Testis (tissue), 3 donors: ENCODE measurements around the gene SUFU. TPM values are rescaled to one million over a fixed set of nuclear protein-coding genes. Genes with fewer than 3 reads are reported as not detected.

Experiments used
- DNase-seq: peaks from one replicate; pipeline ENCODE4 v3.0.0-alpha.2; 2019
- H3K27ac ChIP-seq, 2 donors: fragments of 200-600 bp; sonication (generic); one replicate each; pipeline ENCODE4 v1.5.1; 2019
- H3K27me3 ChIP-seq: fragments of 200-600 bp; sonication (generic); one replicate; pipeline ENCODE4 v1.5.1; 2019
- H3K36me3 ChIP-seq: fragments of 200-600 bp; sonication (generic); one replicate; pipeline ENCODE4 v1.5.1; 2017; ENCODE audit warnings: low read depth; ENCODE audit errors: missing control alignments
- H3K4me1 ChIP-seq: fragments of 200-600 bp; sonication (generic); one replicate; pipeline ENCODE4 v1.5.1; 2019
- H3K4me3 ChIP-seq, 2 donors: fragments of 200-600 bp; sonication (generic); one replicate each; pipeline ENCODE4 v1.5.1; 2017 to 2019
- H3K9me3 ChIP-seq: fragments of 200-600 bp; sonication (generic); one replicate; pipeline ENCODE4 v1.5.1; 2017
- POLR2A ChIP-seq: fragments of 450-650 bp; IDR thresholded peaks from one replicate; pipeline ENCODE4 v1.6.1; 2017; ENCODE audit warnings: antibody characterized with exemption, mild to moderate bottlenecking, moderate library complexity
- WGBS, 2 donors: methylation state at CpG; one replicate each; pipeline ENCODE4 v1.1.5; 2018; 5-methylcytosine and 5-hydroxymethylcytosine counted together
- intact Hi-C: fragments of 100-400 bp; cut with DNase I; formaldehyde crosslinking; loops from one replicate; pipeline ENCODE4 v1.15.1; 2023; ENCODE audit warnings: low total_unique reads
- polyA plus RNA-seq: library from polyadenylated mRNA; stranded (reverse); fragments of 350-450 nt; fragmentation: Illumina TruSeq; extraction: RNeasy Lipid Tissue Mini Kit (QIAGEN cat#74804); gene quantifications from one replicate; pipeline ENCODE4 v1.2.3, GENCODE V29; 2014; ENCODE audit warnings: low read depth, low replicate concordance; ENCODE audit not compliant: insufficient read depth
- total RNA-seq, 2 donors: library from RNA; depleted of rRNA; stranded (reverse); fragments of >200 nt; gene quantifications; one replicate each; pipeline ENCODE4 v1.2.3, GENCODE V29; 2016
- TF ChIP-seq, protein P1 (sequence below), 3 experiments: fragments of 450-650 bp in 2 of 3; fragments of 200-600 bp in 1 of 3; sonication (generic) in 1 of 3; IDR thresholded peaks; one replicate each; pipeline ENCODE4 v1.5.1; 2016 to 2019; ENCODE audit warnings: antibody characterized with exemption in 3 of 3, mild to moderate bottlenecking in 2 of 3, moderate library complexity in 1 of 3

SUFU gene
- total and polyA plus RNA-seq, 3 donors from 2014 or later: 16.5 to 28.4 (median 22.9) TPM

DNA sequence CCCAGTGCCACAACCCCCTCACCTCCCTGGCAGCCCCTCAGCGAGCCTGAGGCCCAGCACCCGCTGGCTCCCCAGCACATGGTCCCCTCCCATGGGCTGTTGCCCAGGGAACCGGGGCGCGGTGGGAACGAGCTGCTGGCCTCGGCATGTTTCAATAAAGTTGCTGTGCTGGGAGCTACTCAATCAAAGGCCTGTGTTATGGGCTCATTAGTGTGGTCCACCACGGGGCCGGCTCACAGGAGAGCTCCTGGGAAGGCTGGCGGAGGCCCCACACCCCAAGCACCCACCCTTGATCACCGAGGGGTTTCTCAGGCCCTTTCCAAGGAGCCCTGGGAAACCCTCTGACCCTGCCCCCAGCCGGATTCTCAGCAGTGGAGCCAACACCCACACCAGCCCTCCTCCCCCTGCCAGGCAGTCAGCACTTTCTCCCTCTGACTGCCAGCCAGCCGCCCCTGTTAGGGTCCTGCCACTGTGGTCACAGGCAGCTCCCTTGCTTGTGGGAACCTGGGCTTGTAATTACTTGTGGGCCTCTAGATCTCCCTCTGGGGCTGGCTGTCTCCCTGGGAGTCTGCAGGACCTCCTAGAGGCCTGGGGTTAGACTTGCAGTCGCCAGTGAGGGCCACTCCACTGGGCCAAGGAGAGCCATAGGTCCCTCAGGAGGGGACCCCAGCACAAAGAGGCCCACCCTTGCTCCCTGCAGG is 115.7 kb downstream of the SUFU start:
- H3K27me3 ChIP-seq: no peaks in the 10 kb centered on the region
- WGBS, 2 donors: 61 to 80% methylated on average over 8 to 14 of the region's 14 CpGs
- DNase-seq: no peak
- H3K4me3 ChIP-seq: no peak overlapping the region
- no peaks in the 10 kb centered on the region for H3K36me3 ChIP-seq
- peak overlapping the region; percentile 50 to 57 for H3K27ac ChIP-seq
- intact Hi-C loops: no loop called here
- H3K9me3 ChIP-seq: no peaks in the 10 kb centered on the region
- TF ChIP-seq, protein P1, sequence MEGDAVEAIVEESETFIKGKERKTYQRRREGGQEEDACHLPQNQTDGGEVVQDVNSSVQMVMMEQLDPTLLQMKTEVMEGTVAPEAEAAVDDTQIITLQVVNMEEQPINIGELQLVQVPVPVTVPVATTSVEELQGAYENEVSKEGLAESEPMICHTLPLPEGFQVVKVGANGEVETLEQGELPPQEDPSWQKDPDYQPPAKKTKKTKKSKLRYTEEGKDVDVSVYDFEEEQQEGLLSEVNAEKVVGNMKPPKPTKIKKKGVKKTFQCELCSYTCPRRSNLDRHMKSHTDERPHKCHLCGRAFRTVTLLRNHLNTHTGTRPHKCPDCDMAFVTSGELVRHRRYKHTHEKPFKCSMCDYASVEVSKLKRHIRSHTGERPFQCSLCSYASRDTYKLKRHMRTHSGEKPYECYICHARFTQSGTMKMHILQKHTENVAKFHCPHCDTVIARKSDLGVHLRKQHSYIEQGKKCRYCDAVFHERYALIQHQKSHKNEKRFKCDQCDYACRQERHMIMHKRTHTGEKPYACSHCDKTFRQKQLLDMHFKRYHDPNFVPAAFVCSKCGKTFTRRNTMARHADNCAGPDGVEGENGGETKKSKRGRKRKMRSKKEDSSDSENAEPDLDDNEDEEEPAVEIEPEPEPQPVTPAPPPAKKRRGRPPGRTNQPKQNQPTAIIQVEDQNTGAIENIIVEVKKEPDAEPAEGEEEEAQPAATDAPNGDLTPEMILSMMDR (IDR thresholded peaks at IDR 0.05): no peak
- TF ChIP-seq POLR2A: no peak
- H3K4me1 ChIP-seq: peaks cover 36% of the 10 kb centered on the region

GRCh38 chr10:102620138-102620590 is 116.4 kb downstream of the SUFU start:
- Histone ChIP-seq H3K27me3 (no peaks in the 10 kb centered on the region), H3K4me3 (no peak overlapping the region), H3K4me1 (peaks cover 43% of the 10 kb centered on the region), H3K27ac (peak overlapping the region in 1 of 2 donors; percentile 50), H3K36me3 (no peaks in the 10 kb centered on the region), H3K9me3 (no peaks in the 10 kb centered on the region)
- TF ChIP-seq POLR2A: no peak
- TF ChIP-seq, protein P1 (IDR thresholded peaks at IDR 0.05): no peak
- intact Hi-C loops: no loop called here
- WGBS, 2 donors: 64 to 65% methylated on average over 5 of the region's 5 CpGs
- DNase-seq: peak; percentile 73

DNA sequence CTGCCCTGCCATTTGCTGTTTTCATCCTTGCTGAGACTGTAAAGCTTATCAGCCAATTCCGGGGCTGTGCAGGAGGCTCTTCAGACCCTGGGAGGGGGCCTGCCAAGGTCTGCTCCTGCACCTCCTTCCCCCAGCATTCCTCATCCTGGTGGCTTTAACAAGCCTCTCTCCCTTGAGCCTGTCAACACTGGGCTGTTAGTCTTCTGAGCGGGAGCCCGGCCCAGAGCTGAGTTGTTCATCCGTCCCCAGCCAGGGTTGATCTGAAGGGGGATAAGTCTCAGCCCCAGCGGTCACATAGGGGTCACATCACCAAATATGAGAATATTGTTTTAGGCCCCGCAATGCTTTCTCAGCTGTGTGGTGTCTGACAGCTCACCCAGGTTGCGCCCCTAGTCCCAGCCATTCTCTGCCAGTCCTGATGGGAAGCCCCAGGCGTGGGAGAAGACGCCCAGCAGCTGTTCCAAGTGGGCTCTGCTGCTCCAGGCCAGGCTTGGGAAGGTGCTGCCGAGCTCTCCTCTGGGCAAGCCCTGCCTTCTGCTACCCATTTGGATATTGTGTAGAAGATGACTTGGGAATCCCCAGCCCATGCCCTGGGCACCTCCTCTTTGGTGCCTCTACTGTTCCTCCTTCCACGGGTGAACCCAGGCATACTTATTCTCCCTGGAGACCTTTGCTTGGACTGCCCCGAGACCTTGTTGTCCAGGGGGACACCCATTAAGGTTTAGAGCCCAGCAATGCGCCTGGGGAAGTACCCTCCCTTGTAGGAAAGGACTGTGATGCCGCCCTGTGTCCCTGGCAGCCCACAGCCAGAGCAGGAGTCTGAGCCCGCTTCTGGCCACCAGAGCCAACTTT is 117.0 kb downstream of the SUFU start:
- H3K27me3 ChIP-seq: no peaks in the 10 kb centered on the region
- TF ChIP-seq, protein P1 (IDR thresholded peaks at IDR 0.05): no peak
- TF ChIP-seq POLR2A: no peak
- no peak for DNase-seq
- H3K36me3 ChIP-seq: no peaks in the 10 kb centered on the region
- H3K9me3 ChIP-seq: no peaks in the 10 kb centered on the region
- peak overlapping the region; percentile 29 to 35 for H3K27ac ChIP-seq
- WGBS, 2 donors: 56 to 77% methylated on average over 12 to 15 of the region's 15 CpGs
- H3K4me3 ChIP-seq: no peak overlapping the region
- intact Hi-C loops: no loop called here
- H3K4me1 ChIP-seq: peaks cover 49% of the 10 kb centered on the region

DNA sequence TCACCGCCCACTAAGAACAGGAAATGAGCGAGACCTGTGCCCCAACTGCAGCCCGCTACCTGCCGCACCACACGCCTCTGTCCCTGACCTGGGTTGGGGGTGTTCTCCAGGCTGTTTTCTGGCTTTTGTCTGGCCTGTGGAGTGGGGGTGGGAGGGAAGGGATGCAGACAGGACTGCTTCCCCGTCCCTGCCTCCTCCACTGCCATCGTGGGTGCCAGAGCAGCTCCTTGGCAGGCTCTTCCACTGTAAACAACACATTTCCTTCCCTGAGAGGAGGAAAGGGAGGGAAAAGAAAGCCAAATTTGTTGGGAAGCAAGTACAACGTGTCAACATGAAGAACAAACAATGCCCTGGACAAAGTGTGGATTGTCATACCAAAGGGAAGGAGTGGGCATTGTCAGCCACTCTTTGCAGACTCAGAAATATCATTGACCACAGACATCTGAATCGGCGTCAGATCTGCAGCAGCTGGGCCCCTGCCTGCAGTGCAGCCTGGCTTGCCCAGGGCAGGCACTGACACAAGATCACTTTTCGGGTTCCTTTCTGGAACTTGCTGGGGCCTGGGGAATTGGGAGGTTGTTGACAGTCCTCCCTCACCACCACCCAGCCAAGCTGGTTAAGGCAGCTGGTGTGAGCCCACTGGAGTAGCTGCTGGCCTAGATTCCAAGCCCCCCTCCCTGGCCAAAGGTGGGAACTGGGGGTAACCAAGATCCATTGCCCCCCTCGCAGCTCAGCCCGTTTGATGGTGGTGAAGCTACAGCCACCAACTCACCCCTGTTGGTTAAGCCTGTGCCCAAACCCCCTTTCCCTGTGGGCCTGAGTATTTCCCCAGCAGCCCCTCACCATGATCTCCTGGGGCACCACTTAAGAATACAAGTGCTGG is 117.9 kb downstream of the SUFU start:
- no peak overlapping the region for H3K4me3 ChIP-seq
- H3K27ac ChIP-seq: peak overlapping the region; percentile 29 to 35
- H3K4me1 ChIP-seq: peaks cover 58% of the 10 kb centered on the region
- H3K9me3 ChIP-seq: no peaks in the 10 kb centered on the region
- no peaks in the 10 kb centered on the region for H3K36me3 ChIP-seq
- WGBS, 2 donors: 59 to 73% methylated on average over 13 of the region's 13 CpGs
- H3K27me3 ChIP-seq: no peaks in the 10 kb centered on the region
- DNase-seq: no peak
- TF ChIP-seq, protein P1 (IDR thresholded peaks at IDR 0.05): no peak
- no peak for TF ChIP-seq POLR2A
- intact Hi-C loops: no loop called here
